Cardiac fibroblast (primary cell): ENCODE data around the gene MAP7.

Experiments used
- DNase-seq, 2 donors: peaks; one replicate each; pipeline versions ENCODE4 v3.0.0 to v3.0.0-alpha.2; 2010; ENCODE audit warnings: low read depth in 2 of 2
- H3K4me3 ChIP-seq, 2 donors: replicated peaks in 1 of 2; 1 replicate in 1 of 2; 2 replicates in 1 of 2; pipeline ENCODE4 v1.5.1; 2011; ENCODE audit warnings: low read depth in 2 of 2, low read length in 2 of 2, mild to moderate bottlenecking in 2 of 2, moderate library complexity in 1 of 2
- CTCF ChIP-seq: IDR thresholded peaks from one replicate; pipeline ENCODE4 v1.5.1; 2011; ENCODE audit warnings: low read depth, mild to moderate bottlenecking, low read length, inconsistent platforms

Gene MAP7

GRCh38 chr6:136533487-136533886 lies 16.7 kb downstream of the MAP7 start:
- no peak overlapping the region for H3K4me3 ChIP-seq
- DNase-seq: no peak
- no peak for TF ChIP-seq CTCF

- DNase-seq: no peak
- TF ChIP-seq CTCF: no peak
Observed at GRCh38 chr6:136532030-136532429, 18.2 kb downstream of the MAP7 start.

GRCh38 chr6:136529710-136530109 lies 20.5 kb downstream of the MAP7 start:
- no peak for TF ChIP-seq CTCF
- no peak overlapping the region for H3K4me3 ChIP-seq
- DNase-seq: no peak

More at GRCh38 chr6:136532030-136532429, 18.2 kb downstream of the MAP7 start:
- no peak overlapping the region for H3K4me3 ChIP-seq

GRCh38 chr6:136528477-136528876 lies 21.7 kb downstream of the MAP7 start:
- no peak for DNase-seq
- H3K4me3 ChIP-seq: no peak overlapping the region

GRCh38 chr6:136527831-136528230 lies 22.4 kb downstream of the MAP7 start:
- no peak for DNase-seq
- H3K4me3 ChIP-seq: no peak overlapping the region
- no peak for TF ChIP-seq CTCF

More at GRCh38 chr6:136528477-136528876, 21.7 kb downstream of the MAP7 start:
- TF ChIP-seq CTCF: no peak

- no peak for TF ChIP-seq CTCF
- no peak overlapping the region for H3K4me3 ChIP-seq
- no peak for DNase-seq
Observed at GRCh38 chr6:136526937-136527336, 23.3 kb downstream of the MAP7 start.

- no peak overlapping the region for H3K4me3 ChIP-seq
- peak; percentile 61 to 74 for DNase-seq
Observed at GRCh38 chr6:136526196-136526930, 23.9 kb downstream of the MAP7 start.

More at GRCh38 chr6:136526196-136526930, 23.9 kb downstream of the MAP7 start:
- peak; percentile 68 for TF ChIP-seq CTCF
